ENCODE results near the gene IFRD1. TPM values are rescaled to one million over a fixed set of nuclear protein-coding genes. Genes with fewer than 3 reads are reported as not detected.
"Not testable (repeated sequence)": the region's sequence is repeated elsewhere in the genome, so short reads cannot be mapped to it uniquely, and the experiment has no call there.

The IFRD1 gene
- polyA plus RNA-seq, 1 experiment: 24.2 TPM

DNA sequence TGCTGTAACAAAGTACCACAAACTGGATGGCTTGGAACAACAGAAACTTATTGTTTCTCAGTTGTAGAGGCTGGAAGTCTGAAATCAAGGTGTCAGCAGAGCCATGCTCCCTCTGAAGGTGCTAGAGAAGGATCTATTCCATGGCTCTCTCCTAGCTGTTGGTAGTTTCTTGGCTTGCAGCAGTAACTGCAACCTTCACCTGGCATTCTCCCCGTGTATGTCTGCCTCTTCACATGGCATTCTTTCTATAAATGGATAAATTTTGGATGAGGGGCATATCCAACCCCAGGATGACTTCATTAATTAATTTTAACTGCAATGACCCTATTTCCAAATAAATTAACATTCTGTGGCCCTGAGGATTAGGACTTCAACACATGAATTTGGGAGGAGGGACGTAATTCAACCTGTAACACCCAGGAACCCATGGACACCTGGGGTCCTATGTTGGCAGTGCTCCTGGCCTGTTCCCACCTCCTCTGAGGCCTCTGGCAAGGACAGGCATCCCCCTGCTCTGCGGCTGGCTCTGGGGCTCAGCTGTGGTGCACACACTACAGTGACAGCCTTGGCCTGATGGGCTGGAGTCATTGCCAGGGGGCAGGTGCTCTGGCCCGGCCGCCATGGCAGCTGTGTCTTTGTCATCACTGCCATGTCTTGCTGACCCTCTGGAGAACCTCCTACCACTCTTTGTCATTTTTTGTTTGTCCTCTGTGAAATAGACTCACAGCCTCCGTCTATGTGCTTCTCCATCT, 61.4 kb downstream of the IFRD1 start:
- CTCF ChIA-PET: interaction anchor here (1.0 kb wide), 1 partner anchor 8 kb away, joined by 3 read pairs; no protein-coding TSS in a partner anchor
- no peaks in the 10 kb centered on the region for H3K36me3 ChIP-seq (ENCODE audit: control insufficient read depth, insufficient read depth, low read length)
- POLR2A ChIA-PET: no interaction called here
- H3K4me3 ChIP-seq (ENCODE audit: low read depth, low read length): no peak overlapping the region
- no peak for DNase-seq (ENCODE audit: low read depth)
- TF ChIP-seq, protein P1, sequence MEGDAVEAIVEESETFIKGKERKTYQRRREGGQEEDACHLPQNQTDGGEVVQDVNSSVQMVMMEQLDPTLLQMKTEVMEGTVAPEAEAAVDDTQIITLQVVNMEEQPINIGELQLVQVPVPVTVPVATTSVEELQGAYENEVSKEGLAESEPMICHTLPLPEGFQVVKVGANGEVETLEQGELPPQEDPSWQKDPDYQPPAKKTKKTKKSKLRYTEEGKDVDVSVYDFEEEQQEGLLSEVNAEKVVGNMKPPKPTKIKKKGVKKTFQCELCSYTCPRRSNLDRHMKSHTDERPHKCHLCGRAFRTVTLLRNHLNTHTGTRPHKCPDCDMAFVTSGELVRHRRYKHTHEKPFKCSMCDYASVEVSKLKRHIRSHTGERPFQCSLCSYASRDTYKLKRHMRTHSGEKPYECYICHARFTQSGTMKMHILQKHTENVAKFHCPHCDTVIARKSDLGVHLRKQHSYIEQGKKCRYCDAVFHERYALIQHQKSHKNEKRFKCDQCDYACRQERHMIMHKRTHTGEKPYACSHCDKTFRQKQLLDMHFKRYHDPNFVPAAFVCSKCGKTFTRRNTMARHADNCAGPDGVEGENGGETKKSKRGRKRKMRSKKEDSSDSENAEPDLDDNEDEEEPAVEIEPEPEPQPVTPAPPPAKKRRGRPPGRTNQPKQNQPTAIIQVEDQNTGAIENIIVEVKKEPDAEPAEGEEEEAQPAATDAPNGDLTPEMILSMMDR (IDR thresholded peaks at IDR 0.05; ENCODE audit: insufficient read depth, low read depth, low read length): no peak
- H3K27me3 ChIP-seq (ENCODE audit: control insufficient read depth, insufficient read depth, low read length): no peaks in the 10 kb centered on the region

DNA sequence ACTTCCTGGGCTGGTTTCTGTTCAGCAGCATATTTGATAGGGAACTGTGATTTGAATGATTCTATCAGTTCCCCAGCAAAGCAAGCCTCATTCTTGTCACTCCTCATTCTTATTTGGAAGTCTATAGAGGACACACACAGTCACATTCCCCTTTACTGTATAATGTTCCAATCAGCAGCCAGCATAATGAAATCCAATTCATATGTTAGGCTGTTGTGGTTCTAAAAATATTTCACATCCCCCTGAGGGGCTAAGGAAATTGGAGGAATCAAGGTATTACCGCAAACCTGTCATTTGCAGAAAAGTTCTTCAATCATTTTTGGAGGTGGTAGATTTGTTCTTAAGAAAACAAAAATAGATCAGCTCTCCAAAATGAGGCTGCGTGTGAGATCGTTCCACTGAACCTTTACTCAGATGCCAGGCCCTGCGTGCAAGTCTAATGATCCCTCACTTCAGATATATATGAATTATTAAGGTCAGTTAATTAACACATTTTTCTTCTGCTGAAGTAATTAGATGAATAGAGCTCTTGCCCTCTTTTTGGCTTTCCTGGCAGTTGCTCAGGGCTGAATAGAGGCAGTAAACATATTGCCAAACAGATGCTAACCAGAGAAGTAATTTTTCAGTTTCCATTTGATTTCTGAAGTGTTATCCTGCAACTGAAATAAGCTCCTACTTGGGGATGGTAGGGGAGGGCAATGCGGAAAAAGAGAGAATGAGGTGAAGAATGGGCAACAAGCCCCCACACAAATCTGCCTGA, 62.4 kb downstream of the IFRD1 start:
- TF ChIP-seq, protein P1 (IDR thresholded peaks at IDR 0.05; ENCODE audit: insufficient read depth, low read depth, low read length): no peak
- Histone ChIP-seq H3K4me3 (ENCODE audit: low read depth, low read length) (no peak overlapping the region), H3K27me3 (ENCODE audit: control insufficient read depth, insufficient read depth, low read length) (no peaks in the 10 kb centered on the region), H3K36me3 (ENCODE audit: control insufficient read depth, insufficient read depth, low read length) (no peaks in the 10 kb centered on the region)
- POLR2A ChIA-PET: no interaction called here
- CTCF ChIA-PET: interaction anchor here (0.7 to 1.2 kb wide), 2 partner anchors 37 to 429 kb away, joined by 3 read pairs; no protein-coding TSS in a partner anchor
- DNase-seq (ENCODE audit: low read depth): no peak

DNA sequence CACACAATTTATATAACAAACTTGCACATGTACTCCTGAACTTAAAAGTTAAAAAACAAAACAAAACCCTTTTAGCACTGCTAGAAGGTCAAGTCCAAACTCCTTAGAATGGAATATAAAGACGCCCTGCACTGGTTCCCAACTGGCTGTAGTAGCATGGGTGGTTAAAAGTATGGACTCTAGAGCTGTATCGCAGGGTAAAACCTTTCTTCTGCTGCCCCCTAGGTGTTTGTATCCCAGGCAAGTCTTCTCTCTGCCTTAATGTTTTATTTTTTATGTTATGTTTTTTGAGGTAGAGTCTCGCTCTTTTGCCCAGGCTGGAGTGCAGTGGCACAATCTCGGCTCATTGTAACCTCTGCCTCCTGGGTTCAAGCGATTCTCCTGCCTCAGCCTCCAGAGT, 65.7 kb downstream of the IFRD1 start:
- H3K36me3 ChIP-seq (ENCODE audit: control insufficient read depth, insufficient read depth, low read length): no peaks in the 10 kb centered on the region
- CTCF ChIA-PET: interaction anchor here (1.1 kb wide), 1 partner anchor 34 kb away, joined by 3 read pairs; no protein-coding TSS in a partner anchor
- no peaks in the 10 kb centered on the region for H3K27me3 ChIP-seq (ENCODE audit: control insufficient read depth, insufficient read depth, low read length)
- TF ChIP-seq, protein P1 (IDR thresholded peaks at IDR 0.05; ENCODE audit: insufficient read depth, low read depth, low read length): no peak
- no peak for DNase-seq (ENCODE audit: low read depth)
- POLR2A ChIA-PET: no interaction called here
- no peak overlapping the region for H3K4me3 ChIP-seq (ENCODE audit: low read depth, low read length)

DNA sequence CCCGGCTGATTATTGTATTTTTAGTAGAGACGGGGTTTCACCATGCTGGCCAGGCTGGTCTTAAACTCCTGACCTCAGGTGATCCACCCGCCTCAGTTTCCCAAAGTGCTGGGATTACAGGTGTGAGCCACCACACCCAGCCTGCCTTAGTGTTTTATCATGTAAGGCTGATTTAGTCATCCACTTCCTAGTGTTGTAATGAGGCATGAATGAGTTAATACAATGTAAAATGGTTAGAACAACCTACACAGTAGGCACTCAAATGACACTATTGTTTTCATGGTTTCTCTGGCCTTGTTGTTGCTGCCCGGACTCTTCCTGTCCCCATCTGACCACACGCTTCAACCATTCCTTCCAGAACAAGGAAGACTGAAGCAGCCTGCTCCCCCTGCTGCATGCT, 66.2 kb downstream of the IFRD1 start:
- DNase-seq (ENCODE audit: low read depth): not testable (repeated sequence)

DNA sequence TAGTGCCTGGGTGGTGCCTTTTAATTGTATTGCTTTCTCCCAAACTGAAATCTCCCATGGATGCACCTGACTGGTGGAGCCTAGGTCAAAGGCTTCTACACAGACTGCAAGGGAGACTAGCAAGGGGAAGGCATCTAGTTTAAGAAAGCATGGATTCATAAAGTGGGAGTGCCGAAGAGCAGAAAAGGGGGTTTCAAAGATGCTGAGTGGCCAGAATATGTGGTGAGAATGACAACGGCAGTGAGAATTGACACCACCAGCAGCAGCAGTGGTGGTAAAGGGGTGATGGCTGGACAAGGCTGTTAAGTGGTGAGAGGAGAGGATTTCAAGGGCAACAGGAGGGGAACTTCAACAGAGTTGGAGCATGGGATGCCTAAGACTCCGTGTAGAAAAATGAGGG, 67.2 kb downstream of the IFRD1 start:
- no peak for DNase-seq (ENCODE audit: low read depth)
- Histone ChIP-seq H3K4me3 (ENCODE audit: low read depth, low read length) (no peak overlapping the region), H3K27me3 (ENCODE audit: control insufficient read depth, insufficient read depth, low read length) (no peaks in the 10 kb centered on the region), H3K36me3 (ENCODE audit: control insufficient read depth, insufficient read depth, low read length) (no peaks in the 10 kb centered on the region)
- ChIA-PET POLR2A (interaction anchor here (0.6 kb wide), 1 partner anchor 598 kb away, joined by 3 read pairs; no protein-coding TSS in a partner anchor), CTCF (interaction anchor here (0.8 kb wide), 1 partner anchor 32 kb away, joined by 3 read pairs; no protein-coding TSS in a partner anchor)
- TF ChIP-seq, protein P1 (IDR thresholded peaks at IDR 0.05; ENCODE audit: insufficient read depth, low read depth, low read length): no peak

More for the DNA sequence above, 66.2 kb downstream of the IFRD1 start:
- POLR2A ChIA-PET; H3K4me3 ChIP-seq (ENCODE audit: low read depth, low read length); H3K27me3 ChIP-seq (ENCODE audit: control insufficient read depth, insufficient read depth, low read length); H3K36me3 ChIP-seq (ENCODE audit: control insufficient read depth, insufficient read depth, low read length): not testable (repeated sequence)
- CTCF ChIA-PET: interaction anchor here (1.1 kb wide), 1 partner anchor 34 kb away, joined by 3 read pairs; no protein-coding TSS in a partner anchor
